Middle frontal gyrus (tissue), 1 donor: ENCODE data around the gene DEAF1.

Experiments used
- DNase-seq: peaks from one replicate; pipeline ENCODE4 v3.0.0-alpha.2; 2015; ENCODE audit warnings: low spot score; ENCODE audit errors: extremely low spot score

The DEAF1 gene

DNA sequence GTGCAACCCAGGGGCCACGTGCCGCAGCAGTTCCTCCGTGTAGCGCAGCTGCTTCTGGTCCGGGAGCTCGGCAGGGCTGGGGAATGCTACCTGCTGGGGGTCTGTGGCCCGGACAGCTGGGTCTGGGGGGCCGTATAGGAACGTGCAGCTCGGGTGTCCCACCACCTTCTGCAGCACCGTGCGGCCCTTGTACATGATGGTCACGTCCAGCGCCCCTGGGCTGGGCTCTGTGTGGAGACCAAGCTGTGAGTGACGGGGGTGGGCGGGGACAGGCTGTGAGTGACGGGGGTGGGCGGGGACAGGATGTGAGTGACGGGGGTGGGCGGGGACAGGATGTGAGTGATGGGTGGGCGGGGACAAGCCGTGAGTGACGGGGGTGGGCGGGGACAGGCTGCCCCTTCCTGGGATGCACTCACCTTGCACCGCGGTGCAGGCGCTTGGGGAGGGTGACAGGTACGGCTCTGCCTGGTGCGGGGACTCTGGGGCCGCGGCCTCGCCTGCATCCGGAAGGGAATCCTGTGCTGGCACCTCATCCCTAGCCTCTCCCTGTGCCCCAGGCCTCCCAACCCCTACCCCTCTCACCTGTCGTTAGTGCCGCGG, 81.6 kb downstream of the DEAF1 start:
- DNase-seq = no peak

DNA sequence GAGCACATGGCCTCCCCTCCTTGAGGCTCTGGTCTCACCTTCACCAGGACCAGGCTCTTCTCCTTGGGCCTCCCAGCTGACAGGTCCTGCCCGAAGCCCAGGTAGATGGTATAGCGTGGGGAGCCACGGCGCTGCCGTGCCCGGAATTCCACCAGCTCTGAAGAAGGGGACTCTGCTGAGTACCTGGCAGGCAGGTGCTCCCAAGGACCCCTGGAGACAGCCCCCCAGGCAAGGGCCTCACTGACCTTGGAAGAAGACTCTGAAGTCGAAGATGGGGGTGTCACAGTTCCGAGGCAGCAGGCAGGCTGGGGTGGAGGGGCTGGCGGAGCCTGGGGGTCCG, 82.1 kb downstream of the DEAF1 start:
- DNase-seq = no peak

DNA sequence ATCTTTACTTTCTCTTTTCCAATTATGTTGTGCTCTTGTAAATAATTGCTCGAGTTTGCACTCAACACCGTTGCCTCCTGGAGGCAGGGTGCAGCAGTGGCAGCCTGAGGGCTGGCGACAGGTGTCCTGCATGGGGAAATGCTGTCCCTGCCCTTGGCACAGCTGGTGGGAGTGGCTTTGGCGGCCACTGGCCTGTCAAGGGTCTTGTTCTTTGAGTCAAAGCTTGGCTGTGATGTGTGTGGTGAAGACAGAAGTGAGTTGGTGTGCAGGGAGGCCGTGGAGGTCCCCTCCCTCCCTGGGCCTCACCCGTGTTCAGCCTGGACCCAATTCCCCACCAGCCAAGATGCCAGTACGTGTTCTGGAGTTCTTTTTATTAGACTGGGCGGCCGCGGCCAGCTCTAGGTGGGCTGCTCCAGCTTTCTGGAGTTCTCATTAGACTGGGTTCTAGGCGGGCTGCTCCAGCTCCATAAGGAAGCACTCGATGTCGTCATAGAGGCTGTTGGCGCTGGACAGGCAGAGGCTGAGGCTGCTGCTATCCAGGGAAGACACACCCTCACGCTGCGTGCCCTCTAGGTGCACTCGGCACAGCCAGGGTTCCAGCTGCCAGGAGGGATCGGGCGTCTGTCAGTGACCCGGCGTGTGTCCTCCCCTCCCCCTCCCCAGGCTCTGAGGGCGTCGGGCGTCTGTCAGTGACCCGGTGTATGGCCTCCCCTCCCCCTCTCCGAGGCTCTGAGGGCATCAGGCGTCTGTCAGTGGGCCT, 82.6 kb downstream of the DEAF1 start:
- DNase-seq = no peak

- DNase-seq = no peak
These were observed 83.7 kb downstream of the DEAF1 start for GRCh38 chr11:611001-611996.

DNA sequence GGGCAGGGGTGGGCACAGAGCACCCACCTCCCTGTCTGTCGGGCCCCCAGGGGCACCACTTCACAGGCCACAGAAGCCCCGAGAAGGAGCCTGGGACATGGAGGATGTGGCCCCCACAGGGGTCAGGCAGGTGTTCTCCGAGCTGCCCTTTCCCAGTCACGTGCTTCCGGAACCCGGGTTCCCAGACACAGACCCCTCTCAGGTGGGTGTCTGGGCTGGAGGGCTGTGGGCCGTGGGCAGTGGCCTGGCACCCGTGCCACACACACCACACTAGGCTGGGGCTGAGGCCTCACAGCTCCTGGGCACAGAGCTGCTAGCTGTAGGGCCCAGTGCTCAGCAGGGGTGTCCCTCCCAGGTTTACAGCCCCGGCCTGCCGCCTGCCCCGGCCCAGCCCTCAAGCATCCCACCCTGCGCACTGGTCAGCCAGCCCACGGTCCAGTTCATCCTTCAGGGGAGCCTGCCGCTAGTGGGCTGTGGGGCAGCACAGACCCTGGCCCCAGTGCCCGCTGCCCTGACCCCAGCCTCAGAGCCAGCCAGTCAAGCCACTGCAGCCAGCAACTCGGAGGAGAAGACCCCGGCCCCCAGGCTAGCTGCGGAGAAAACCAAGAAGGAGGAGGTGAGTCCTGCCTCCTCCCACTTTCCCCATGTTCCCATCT, 84.7 kb downstream of the DEAF1 start:
- DNase-seq = no peak

DNA sequence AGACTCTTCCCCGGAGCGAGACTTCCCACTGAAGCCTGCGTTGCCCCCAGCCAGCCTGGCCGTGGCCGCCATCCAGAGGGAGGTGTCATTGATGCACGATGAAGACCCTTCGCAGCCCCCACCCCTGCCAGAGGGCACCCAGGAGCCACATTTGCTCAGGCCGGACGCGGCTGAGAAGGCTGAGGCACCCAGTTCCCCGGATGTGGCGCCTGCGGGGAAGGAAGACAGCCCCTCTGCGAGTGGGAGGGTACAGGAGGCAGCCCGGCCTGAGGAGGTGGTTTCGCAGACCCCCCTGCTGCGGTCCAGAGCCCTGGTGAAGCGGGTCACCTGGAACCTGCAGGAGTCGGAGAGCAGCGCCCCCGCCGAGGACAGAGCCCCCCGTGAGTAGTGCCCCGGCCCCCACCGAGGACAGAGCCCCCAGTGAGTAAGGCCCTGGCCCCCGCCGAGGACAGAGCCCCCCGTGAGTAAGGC, 85.6 kb downstream of the DEAF1 start:
- no peak for DNase-seq

DNA sequence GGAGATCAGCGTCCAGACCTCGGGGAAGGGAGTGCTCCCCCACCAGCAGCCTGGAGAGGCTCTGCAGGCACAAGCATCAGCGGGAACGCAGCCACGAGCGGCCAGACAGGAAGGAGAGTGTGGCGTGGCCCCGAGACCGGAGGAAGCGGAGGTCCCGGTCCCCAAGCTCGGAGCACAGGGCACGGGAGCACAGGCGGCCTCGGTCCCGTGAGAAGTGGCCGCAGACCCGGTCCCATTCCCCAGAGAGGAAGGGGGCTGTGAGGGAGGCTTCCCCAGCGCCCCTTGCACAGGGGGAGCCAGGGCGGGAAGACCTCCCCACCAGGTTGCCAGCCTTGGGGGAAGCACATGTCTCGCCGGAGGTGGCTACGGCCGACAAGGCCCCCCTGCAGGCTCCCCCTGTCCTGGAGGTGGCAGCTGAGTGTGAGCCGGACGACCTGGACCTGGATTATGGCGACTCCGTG, 86.2 kb downstream of the DEAF1 start:
- no peak for DNase-seq

GRCh38 chr11:607971-608659, 86.9 kb downstream of the DEAF1 start:
- DNase-seq = no peak

- no peak for DNase-seq
These were observed 87.8 kb downstream of the DEAF1 start for GRCh38 chr11:607020-607780.

DNA sequence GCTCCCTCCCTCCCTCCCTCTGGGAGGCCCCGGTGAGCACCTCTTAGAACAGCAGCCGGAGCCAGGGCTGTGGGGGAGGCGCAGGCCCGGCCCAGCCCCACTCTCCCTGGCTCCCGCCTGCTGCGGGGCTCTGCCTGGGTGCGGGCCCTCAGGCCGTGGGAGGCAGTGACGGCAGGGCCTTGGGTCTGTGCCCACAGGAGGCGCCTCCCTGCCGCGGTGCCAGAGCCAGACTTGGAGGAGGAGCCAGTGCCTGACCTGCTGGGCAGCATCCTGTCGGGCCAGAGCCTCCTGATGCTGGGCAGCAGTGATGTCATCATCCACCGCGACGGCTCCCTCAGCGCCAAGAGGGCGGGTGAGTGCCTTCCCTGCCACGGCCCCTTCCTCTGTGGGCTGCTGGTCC, 88.8 kb downstream of the DEAF1 start:
- DNase-seq = no peak

- DNase-seq = no peak
These were observed 89.5 kb downstream of the DEAF1 start for GRCh38 chr11:605286-606129.

DNA sequence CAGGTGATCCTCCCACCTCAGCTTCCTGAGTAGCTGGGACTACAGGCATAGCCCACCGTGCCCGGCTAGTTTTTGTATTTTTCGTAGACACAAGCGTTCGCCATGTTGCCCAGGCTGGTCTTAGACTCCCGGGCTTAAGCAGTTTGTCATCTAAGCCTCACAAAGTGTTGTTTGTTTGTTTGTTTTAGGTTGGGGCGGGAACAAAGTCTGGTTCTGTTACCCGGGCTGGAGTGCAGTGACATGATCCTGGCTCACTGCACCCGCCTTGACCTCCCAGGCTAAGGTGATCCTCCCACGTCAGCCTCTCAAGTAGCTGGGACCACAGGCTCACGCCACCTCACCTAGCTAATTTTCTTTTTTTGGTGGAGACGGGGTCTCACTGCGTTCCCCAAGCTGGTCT, 91.9 kb downstream of the DEAF1 start:
- DNase-seq = no peak

GRCh38 chr11:601573-602245, 93.3 kb downstream of the DEAF1 start:
- DNase-seq = no peak

- DNase-seq = no peak
These were observed 96.9 kb downstream of the DEAF1 start for GRCh38 chr11:598005-598680.

- no peak for DNase-seq
These were observed 97.8 kb downstream of the DEAF1 start for GRCh38 chr11:597166-597725.

DNA sequence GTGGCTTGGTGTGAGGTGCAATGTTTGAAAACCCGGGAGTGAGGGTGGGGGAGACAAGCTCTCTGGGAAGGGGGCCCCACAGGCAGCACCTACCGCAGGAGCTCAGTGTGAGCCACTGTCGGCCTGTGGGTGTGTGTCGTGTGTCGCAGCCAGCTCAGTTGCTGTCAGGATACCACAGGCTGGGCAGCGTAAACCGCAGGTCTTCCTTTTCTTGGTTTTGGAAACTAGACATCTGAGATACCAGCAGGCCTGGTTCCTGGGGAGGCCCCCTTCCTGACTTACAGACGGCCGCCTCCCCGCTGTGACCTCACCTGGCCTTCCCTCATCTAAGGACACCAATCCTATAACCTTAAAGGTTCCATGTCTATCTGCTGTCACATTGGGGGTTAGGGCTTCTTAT, 98.6 kb downstream of the DEAF1 start:
- no peak for DNase-seq

DNA sequence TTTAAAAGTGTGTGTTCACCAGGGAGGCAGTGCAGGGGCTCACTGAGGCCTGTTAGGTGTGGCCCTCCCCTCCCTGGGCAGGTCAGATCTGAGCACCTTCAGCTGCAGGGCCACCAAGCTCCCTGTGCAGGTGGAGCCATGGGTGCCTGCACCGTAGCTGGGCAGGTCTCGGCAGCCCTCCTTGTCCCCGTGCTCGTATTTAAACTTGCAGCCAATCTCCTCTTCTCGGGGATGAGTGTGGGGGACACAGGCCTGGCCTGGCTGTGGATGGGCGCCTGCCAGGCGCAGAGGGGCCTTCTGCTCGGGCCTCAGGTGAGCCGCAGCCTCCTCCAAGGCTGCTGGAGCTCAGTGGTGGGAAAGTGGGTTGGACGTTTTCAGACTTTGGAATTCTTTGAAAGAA, 99.6 kb downstream of the DEAF1 start:
- no peak for DNase-seq
